ENCODE measurements around the gene SAMD4B.

GRCh38 chr19:39341719-39342604 is at the start of gene SAMD4B:
- peak in 3 of 4 donors; percentile 36 to 91 (median 61) for TF ChIP-seq POLR2A (IDR thresholded peaks at IDR 0.05)
- peak in 5 of 7 experiments; percentile 73 to 95 (median 74) for TF ChIP-seq CTCF (IDR thresholded peaks at IDR 0.05)
- peak; percentile 70 to 97 (median 97) for TF ChIP-seq POLR2AphosphoS5 (IDR thresholded peaks at IDR 0.05)

Data from stomach (tissue), 4 donors.